Colonic mucosa (tissue), 4 donors: ENCODE measurements around the gene DENND5B. TPM values are rescaled to one million over a fixed set of nuclear protein-coding genes. Genes with fewer than 3 reads are reported as not detected.

ENCODE experiments used
- DNase-seq: peaks from one replicate; pipeline ENCODE4 v3.0.0-alpha.2; 2020
- H3K27ac ChIP-seq: fragments of 200-600 bp; one replicate; pipeline ENCODE4 v1.8.0; 2021
- H3K27me3 ChIP-seq: fragments of 200-600 bp; one replicate; pipeline ENCODE4 v1.8.0; 2021
- H3K36me3 ChIP-seq: fragments of 200-600 bp; one replicate; pipeline ENCODE4 v1.8.0; 2021
- H3K4me1 ChIP-seq: fragments of 200-600 bp; one replicate; pipeline ENCODE4 v1.8.0; 2021; ENCODE audit warnings: mild to moderate bottlenecking
- H3K4me3 ChIP-seq: fragments of 200-600 bp; one replicate; pipeline ENCODE4 v1.8.0; 2021
- H3K9ac ChIP-seq, 2 donors: one replicate each; pipeline ENCODE4 v1.7.0; 2013; ENCODE audit warnings: control low read depth in 2 of 2, low read depth in 2 of 2, low read length in 2 of 2
- H3K9me3 ChIP-seq: fragments of 200-600 bp; one replicate; pipeline ENCODE4 v1.8.0; 2021
- CTCF ChIP-seq: fragments of 200-600 bp; IDR thresholded peaks from one replicate; pipeline ENCODE4 v1.8.0; 2022; ENCODE audit warnings: antibody characterized with exemption, mild to moderate bottlenecking
- intact Hi-C: fragments of 100-400 bp; cut with DNase I; formaldehyde crosslinking; loops from one replicate; pipeline ENCODE4 v1.14.1; 2022
- total RNA-seq, 2 donors: library from RNA; stranded (reverse); fragmentation: NEBNext Ultra II Directional in 1 of 2; extraction: Animal tissue kit (Norgen Biotek cat#: 25700) in 1 of 2; gene quantifications; one replicate each; pipeline ENCODE4 v1.2.1, GENCODE V29; 2021
- donor health status: healthy.
- donor health status: DM: no; HTN: no; CAD: no.
- donor health status: DM: no; HTN: no; CAD: no.

The DENND5B gene
- total RNA-seq, 2 donors from 2014 or later: 3.9 to 11.8 TPM

GRCh38 chr12:31353750-31354708 lies 236.9 kb downstream of the DENND5B start:
- H3K36me3 ChIP-seq: no peaks in the 10 kb centered on the region
- H3K27ac ChIP-seq: peak overlapping the region; percentile 31
- H3K4me1 ChIP-seq: no peaks in the 10 kb centered on the region
- intact Hi-C loops: no loop called here
- no peak for TF ChIP-seq CTCF
- H3K9me3 ChIP-seq: no peaks in the 10 kb centered on the region
- H3K9ac ChIP-seq: no peak overlapping the region
- H3K4me3 ChIP-seq: no peak overlapping the region
- DNase-seq: peak; percentile 30
- no peaks in the 10 kb centered on the region for H3K27me3 ChIP-seq

DNA sequence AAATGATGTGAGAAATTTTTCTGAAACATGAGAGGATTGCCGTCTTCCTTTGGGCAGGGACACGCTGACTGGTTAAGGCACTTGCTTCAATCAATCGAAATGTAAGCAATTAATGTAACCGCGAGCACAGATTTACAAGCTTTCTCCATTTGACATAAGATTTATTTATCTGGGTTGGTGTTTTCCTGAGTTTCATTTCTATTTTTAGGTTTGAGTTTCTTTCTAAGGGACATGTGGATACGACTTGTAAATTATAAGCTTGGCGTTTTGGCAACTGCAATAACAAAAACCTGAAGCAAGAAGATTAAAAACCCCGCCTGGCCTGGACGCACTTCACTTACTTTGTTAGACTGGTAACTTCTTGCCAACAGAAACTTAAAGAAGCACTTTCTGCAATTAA lies 244.7 kb downstream of the DENND5B start:
- intact Hi-C loops: no loop called here
- no peak for DNase-seq
- TF ChIP-seq CTCF: no peak
- no peak overlapping the region for H3K4me3 ChIP-seq
- H3K27ac ChIP-seq: no peak overlapping the region
- no peak overlapping the region for H3K9ac ChIP-seq
- no peaks in the 10 kb centered on the region for H3K9me3 ChIP-seq
- no peaks in the 10 kb centered on the region for H3K36me3 ChIP-seq
- no peaks in the 10 kb centered on the region for H3K27me3 ChIP-seq
- H3K4me1 ChIP-seq: no peaks in the 10 kb centered on the region

GRCh38 chr12:31343139-31343538 lies 247.8 kb downstream of the DENND5B start:
- Histone ChIP-seq H3K4me3 (no peak overlapping the region), H3K9me3 (no peaks in the 10 kb centered on the region), H3K9ac (no peak overlapping the region), H3K27ac (no peak overlapping the region), H3K27me3 (no peaks in the 10 kb centered on the region), H3K36me3 (no peaks in the 10 kb centered on the region), H3K4me1 (no peaks in the 10 kb centered on the region)
- no peak for DNase-seq
- no peak for TF ChIP-seq CTCF
- intact Hi-C loops: no loop called here

DNA sequence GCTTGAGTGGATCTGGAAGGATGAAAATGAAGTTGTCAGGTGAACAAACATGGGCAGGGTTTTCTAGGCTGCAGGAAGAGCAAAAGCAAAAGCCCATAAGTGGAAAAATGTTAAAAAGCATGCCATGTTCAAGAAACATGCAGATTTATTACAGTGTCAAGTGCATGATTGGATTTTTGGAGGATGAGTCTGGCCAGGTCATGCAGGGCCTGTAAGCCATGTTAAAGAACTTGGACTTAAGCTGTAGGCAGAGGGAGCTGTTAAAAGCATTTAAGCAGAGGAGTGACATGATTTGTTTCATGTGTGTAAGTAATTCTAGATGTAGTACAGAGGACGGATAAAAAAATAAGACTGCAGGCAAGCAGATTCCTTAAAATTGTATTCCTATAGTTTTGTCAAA lies 248.7 kb downstream of the DENND5B start:
- Histone ChIP-seq H3K36me3 (no peaks in the 10 kb centered on the region), H3K9ac (no peak overlapping the region), H3K4me1 (no peaks in the 10 kb centered on the region), H3K9me3 (no peaks in the 10 kb centered on the region), H3K27me3 (no peaks in the 10 kb centered on the region), H3K27ac (no peak overlapping the region), H3K4me3 (no peak overlapping the region)
- intact Hi-C loops: no loop called here
- TF ChIP-seq CTCF: no peak
- DNase-seq: no peak

- no peak for DNase-seq
- no peaks in the 10 kb centered on the region for H3K27me3 ChIP-seq
These were observed 250.9 kb downstream of the DENND5B start for GRCh38 chr12:31339831-31340622.

More at GRCh38 chr12:31339831-31340622, 250.9 kb downstream of the DENND5B start:
- no peak overlapping the region for H3K9ac ChIP-seq
- TF ChIP-seq CTCF: no peak
- H3K9me3 ChIP-seq: no peaks in the 10 kb centered on the region
- H3K4me1 ChIP-seq: no peaks in the 10 kb centered on the region
- no peak overlapping the region for H3K27ac ChIP-seq
- no peak overlapping the region for H3K4me3 ChIP-seq
- intact Hi-C loops: no loop called here
- H3K36me3 ChIP-seq: no peaks in the 10 kb centered on the region
